ENCODE data around the gene NCAM2. TPM values are rescaled to one million over a fixed set of nuclear protein-coding genes. Genes with fewer than 3 reads are reported as not detected.
"Not testable (repeated sequence)": the region's sequence is repeated elsewhere in the genome, so short reads cannot be mapped to it uniquely, and the experiment has no call there.

The NCAM2 gene
- total RNA-seq, 1 experiment from 2014 or later = not detected

GRCh38 chr21:21148514-21148913, 150.3 kb downstream of the NCAM2 start:
- peaks cover 2% of the 10 kb centered on the region for H3K36me3 Mint-ChIP-seq (ENCODE audit: insufficient read depth, unreplicated experiment)
- peaks cover 7% of the 10 kb centered on the region for H3K9me3 Mint-ChIP-seq (ENCODE audit: unreplicated experiment)
- TF ChIP-seq CTCF (IDR thresholded peaks at IDR 0.05; ENCODE audit: unreplicated experiment) = no peak
- no peak for DNase-seq (ENCODE audit: unreplicated experiment)
- H3K4me1 Mint-ChIP-seq (ENCODE audit: insufficient read depth, unreplicated experiment) = no peaks in the 10 kb centered on the region
- ChIA-PET CTCF (no interaction called here), POLR2A (no interaction called here)
- intact Hi-C loops (cut with micrococcal nuclease) = no loop called here
- no TSS peak for BruUV-seq (replicated peaks)
- no peak overlapping the region for H3K4me3 Mint-ChIP-seq (ENCODE audit: unreplicated experiment)
- no peak overlapping the region for H3K27ac Mint-ChIP-seq (ENCODE audit: low read depth, unreplicated experiment)
- no peaks in the 10 kb centered on the region for H3K27me3 Mint-ChIP-seq (ENCODE audit: insufficient read depth, unreplicated experiment)

GRCh38 chr21:21149445-21149844, 151.2 kb downstream of the NCAM2 start:
- H3K4me3 Mint-ChIP-seq (ENCODE audit: unreplicated experiment); H3K9me3 Mint-ChIP-seq (ENCODE audit: unreplicated experiment); BruUV-seq (replicated peaks); POLR2A ChIA-PET; intact Hi-C loops (cut with micrococcal nuclease); H3K27ac Mint-ChIP-seq (ENCODE audit: low read depth, unreplicated experiment); H3K36me3 Mint-ChIP-seq (ENCODE audit: insufficient read depth, unreplicated experiment); DNase-seq (ENCODE audit: unreplicated experiment); H3K27me3 Mint-ChIP-seq (ENCODE audit: insufficient read depth, unreplicated experiment); CTCF ChIA-PET; H3K4me1 Mint-ChIP-seq (ENCODE audit: insufficient read depth, unreplicated experiment): not testable (repeated sequence)

- TF ChIP-seq CTCF (IDR thresholded peaks at IDR 0.05; ENCODE audit: unreplicated experiment) = no peak
- Mint-ChIP-seq H3K36me3 (ENCODE audit: insufficient read depth, unreplicated experiment) (peaks cover 6% of the 10 kb centered on the region), H3K9me3 (ENCODE audit: unreplicated experiment) (peaks cover 10% of the 10 kb centered on the region), H3K4me1 (ENCODE audit: insufficient read depth, unreplicated experiment) (no peaks in the 10 kb centered on the region), H3K27ac (ENCODE audit: low read depth, unreplicated experiment) (no peak overlapping the region), H3K4me3 (ENCODE audit: unreplicated experiment) (no peak overlapping the region), H3K27me3 (ENCODE audit: insufficient read depth, unreplicated experiment) (no peaks in the 10 kb centered on the region)
- intact Hi-C loops (cut with micrococcal nuclease) = no loop called here
- ChIA-PET POLR2A (no interaction called here), CTCF (no interaction called here)
- BruUV-seq (replicated peaks) = no TSS peak
- no peak for DNase-seq (ENCODE audit: unreplicated experiment)
Measured at GRCh38 chr21:21151231-21151630, 153.0 kb downstream of the NCAM2 start.

- intact Hi-C loops (cut with micrococcal nuclease) = no loop called here
- CTCF ChIA-PET = interaction anchor here (0.6 to 0.7 kb wide), 2 partner anchors 156 to 1136 kb away, joined by 3 read pairs; no protein-coding TSS in a partner anchor
Measured at GRCh38 chr21:21156397-21156796, 158.2 kb downstream of the NCAM2 start.

More at GRCh38 chr21:21156397-21156796, 158.2 kb downstream of the NCAM2 start:
- Mint-ChIP-seq H3K4me1 (ENCODE audit: insufficient read depth, unreplicated experiment) (no peaks in the 10 kb centered on the region), H3K9me3 (ENCODE audit: unreplicated experiment) (peaks cover 10% of the 10 kb centered on the region), H3K36me3 (ENCODE audit: insufficient read depth, unreplicated experiment) (peaks cover 6% of the 10 kb centered on the region), H3K27me3 (ENCODE audit: insufficient read depth, unreplicated experiment) (no peaks in the 10 kb centered on the region), H3K27ac (ENCODE audit: low read depth, unreplicated experiment) (no peak overlapping the region), H3K4me3 (ENCODE audit: unreplicated experiment) (no peak overlapping the region)
- POLR2A ChIA-PET = no interaction called here
- no TSS peak for BruUV-seq (replicated peaks)
- TF ChIP-seq CTCF (IDR thresholded peaks at IDR 0.05; ENCODE audit: unreplicated experiment) = no peak
- DNase-seq (ENCODE audit: unreplicated experiment) = no peak
